ENCODE data around the gene GBX2. TPM values are rescaled to one million over a fixed set of nuclear protein-coding genes. Genes with fewer than 3 reads are reported as not detected.

GBX2 gene
- total RNA-seq, 1 donor from 2014 or later, result not detected

- H3K4me3 ChIP-seq, result no peak overlapping the region
- H3K4me1 ChIP-seq, result no peaks in the 10 kb centered on the region
- DNase-seq, result no peak
- H3K27me3 ChIP-seq (ENCODE audit: low read depth), result peaks cover 15% of the 10 kb centered on the region
- intact Hi-C loops (cut with micrococcal nuclease), result no loop called here
- H3K27ac ChIP-seq (replicated peaks), result no peak overlapping the region
- H3K36me3 ChIP-seq, result peaks cover 6% of the 10 kb centered on the region
- H3K9me3 ChIP-seq (replicated peaks), result no peaks in the 10 kb centered on the region
- TF ChIP-seq CTCF (IDR thresholded peaks at IDR 0.05; ENCODE audit: borderline replicate concordance), result no peak
These were observed 31.6 kb downstream of the GBX2 start for GRCh38 chr2:236136538-236136937.

GRCh38 chr2:236133410-236134012 lies 34.7 kb downstream of the GBX2 start:
- TF ChIP-seq CTCF (IDR thresholded peaks at IDR 0.05; ENCODE audit: borderline replicate concordance), result no peak
- H3K27ac ChIP-seq (replicated peaks), result no peak overlapping the region
- no peaks in the 10 kb centered on the region for H3K27me3 ChIP-seq (ENCODE audit: low read depth)
- no peaks in the 10 kb centered on the region for H3K4me1 ChIP-seq
- H3K9me3 ChIP-seq (replicated peaks), result no peaks in the 10 kb centered on the region
- intact Hi-C loops (cut with micrococcal nuclease), result no loop called here
- no peak for DNase-seq
- no peak overlapping the region for H3K4me3 ChIP-seq
- H3K36me3 ChIP-seq, result peaks cover 6% of the 10 kb centered on the region

GRCh38 chr2:236131073-236131692 lies 37.0 kb downstream of the GBX2 start:
- Histone ChIP-seq H3K27ac (replicated peaks) (no peak overlapping the region), H3K36me3 (peaks cover 8% of the 10 kb centered on the region), H3K27me3 (ENCODE audit: low read depth) (no peaks in the 10 kb centered on the region), H3K4me3 (no peak overlapping the region), H3K4me1 (no peaks in the 10 kb centered on the region), H3K9me3 (replicated peaks) (no peaks in the 10 kb centered on the region)
- no peak for DNase-seq
- intact Hi-C loops (cut with micrococcal nuclease), result no loop called here
- no peak for TF ChIP-seq CTCF (IDR thresholded peaks at IDR 0.05; ENCODE audit: borderline replicate concordance)

- no peak for DNase-seq
- Histone ChIP-seq H3K36me3 (peaks cover 15% of the 10 kb centered on the region), H3K27me3 (ENCODE audit: low read depth) (no peaks in the 10 kb centered on the region), H3K4me1 (no peaks in the 10 kb centered on the region), H3K9me3 (replicated peaks) (no peaks in the 10 kb centered on the region), H3K27ac (replicated peaks) (no peak overlapping the region), H3K4me3 (no peak overlapping the region)
- intact Hi-C loops (cut with micrococcal nuclease), result no loop called here
- TF ChIP-seq CTCF (IDR thresholded peaks at IDR 0.05; ENCODE audit: borderline replicate concordance), result no peak
These were observed 37.7 kb downstream of the GBX2 start for GRCh38 chr2:236130349-236130998.

GRCh38 chr2:236129935-236130334 lies 38.3 kb downstream of the GBX2 start:
- intact Hi-C loops (cut with micrococcal nuclease), result no loop called here
- no peak for DNase-seq
- no peak for TF ChIP-seq CTCF (IDR thresholded peaks at IDR 0.05; ENCODE audit: borderline replicate concordance)
- H3K9me3 ChIP-seq (replicated peaks), result no peaks in the 10 kb centered on the region
- no peak overlapping the region for H3K27ac ChIP-seq (replicated peaks)
- no peaks in the 10 kb centered on the region for H3K27me3 ChIP-seq (ENCODE audit: low read depth)
- peaks cover 20% of the 10 kb centered on the region for H3K36me3 ChIP-seq
- H3K4me1 ChIP-seq, result no peaks in the 10 kb centered on the region
- no peak overlapping the region for H3K4me3 ChIP-seq

Measured in left ventricle myocardium inferior (tissue), 1 donor.